HepG2 (cell line): ENCODE measurements around the gene ZACN. TPM values are rescaled to one million over a fixed set of nuclear protein-coding genes. Genes with fewer than 3 reads are reported as not detected.

Experiments used
- MLX ChIP-seq: IDR thresholded peaks from 2 replicates; pipeline ENCODE4 v1.6.1; 2016
- MTA1 ChIP-seq: sonication (generic); formaldehyde crosslinking; IDR thresholded peaks from 2 replicates; pipeline ENCODE4 v1.4.0; 2020; ENCODE audit warnings: missing genetic modification reagents, mild to moderate bottlenecking, borderline replicate concordance
- PBX2 ChIP-seq: IDR thresholded peaks from 2 replicates; pipeline ENCODE4 v1.6.1; 2016; ENCODE audit warnings: control low read depth
- PITX1 ChIP-seq: sonication (generic); formaldehyde crosslinking; IDR thresholded peaks from 2 replicates; pipeline ENCODE4 v1.5.1; 2020; ENCODE audit warnings: mild to moderate bottlenecking, missing genetic modification reagents
- RXRA ChIP-seq: sonication (generic); formaldehyde crosslinking; IDR thresholded peaks from 2 replicates; pipeline ENCODE4 v1.5.1; 2020; ENCODE audit warnings: missing genetic modification reagents
- THAP9 ChIP-seq: sonication (generic); formaldehyde crosslinking; IDR thresholded peaks from 2 replicates; pipeline ENCODE4; 2020; ENCODE audit warnings: missing genetic modification reagents, mild to moderate bottlenecking, borderline replicate concordance
- UBTF ChIP-seq: sonication (generic); formaldehyde crosslinking; IDR thresholded peaks from 2 replicates; pipeline ENCODE4 v1.4.0; 2020; ENCODE audit warnings: mild to moderate bottlenecking, missing genetic modification reagents
- ZMAT3 ChIP-seq: sonication (generic); formaldehyde crosslinking; conservative IDR thresholded peaks from 2 replicates; pipeline ENCODE4 v1.7.0; 2021; ENCODE audit warnings: missing genetic modification reagents
- ZNF263 ChIP-seq: sonication (generic); formaldehyde crosslinking; IDR thresholded peaks from 2 replicates; pipeline ENCODE4 v1.4.0; 2020; ENCODE audit warnings: missing genetic modification reagents
- ZNF543 ChIP-seq: sonication (generic); formaldehyde crosslinking; IDR thresholded peaks from 2 replicates; pipeline ENCODE4 v1.4.0; 2020; ENCODE audit warnings: mild to moderate bottlenecking, missing genetic modification reagents
- ZNF710 ChIP-seq: sonication (generic); formaldehyde crosslinking; IDR thresholded peaks from 2 replicates; pipeline ENCODE4 v1.5.0; 2020; ENCODE audit warnings: mild to moderate bottlenecking, missing genetic modification reagents, borderline replicate concordance
- ZNF776 ChIP-seq: sonication (generic); formaldehyde crosslinking; IDR thresholded peaks from 2 replicates; pipeline ENCODE4 v1.4.0; 2020; ENCODE audit warnings: mild to moderate bottlenecking, missing genetic modification reagents
- ZSCAN25 ChIP-seq: sonication (generic); formaldehyde crosslinking; IDR thresholded peaks from 2 replicates; pipeline ENCODE4 v1.8.0; 2022; ENCODE audit warnings: mild to moderate bottlenecking, missing genetic modification reagents
- polyA plus RNA-seq, 8 experiments: library from polyadenylated mRNA; depleted of rRNA in 3 of 8; stranded (reverse) in 7 of 8; unstranded in 1 of 8; fragments of >200 nt; fragmentation: Illumina TruSeq in 4 of 8; extraction: Trizol in 4 of 8; gene quantifications; 2 replicates each; pipeline versions ENCODE4 v1.2.1 to v1.2.3, GENCODE V29; 2011 to 2016; ENCODE audit warnings: low read depth in 4 of 8, missing spikeins in 1 of 8, mixed read lengths in 1 of 8; ENCODE audit not compliant: insufficient read depth in 1 of 8
- total RNA-seq, 5 experiments: library from RNA; depleted of rRNA; stranded (reverse); fragments of >200 nt; fragmentation: Illumina TruSeq; extraction: Trizol; gene quantifications; 2 replicates each; pipeline ENCODE4 v1.2.3, GENCODE V29; 2016; ENCODE audit warnings: low read depth in 1 of 5

ZACN gene
- total and polyA plus RNA-seq, 2 of the 13 experiments (the other 11 are each of a cell fraction or from before 2014, with no cell fraction given), result 0.11 to 0.15 TPM

- TF ChIP-seq THAP9 (CRISPR knock-in tag), result peak; percentile 21; the same call in 1 of the 2 replicates
- TF ChIP-seq ZSCAN25 (CRISPR knock-in tag), result peak; percentile 34; the same call in 1 of the 2 replicates
- peak; percentile 90 for TF ChIP-seq ZNF263
- TF ChIP-seq ZNF543 (CRISPR knock-in tag), result peak; percentile 8; the same call in 1 of the 2 replicates
- no peak for TF ChIP-seq PBX2 (CRISPR knock-in tag)
- no peak for TF ChIP-seq ZMAT3 (CRISPR knock-in tag)
- TF ChIP-seq ZNF710 (CRISPR knock-in tag), result peak; percentile 60; the same call in 1 of the 2 replicates
- TF ChIP-seq MTA1 (CRISPR knock-in tag), result 0 out of 2 replicates have a peak, but pooled peaks have one; percentile 65
- TF ChIP-seq ZNF776 (CRISPR knock-in tag), result peak; percentile 78
- peak; percentile 15; the same call in 1 of the 2 replicates for TF ChIP-seq RXRA (CRISPR knock-in tag)
- peak; percentile 67 for TF ChIP-seq UBTF
- no peak for TF ChIP-seq MLX (CRISPR knock-in tag)
- TF ChIP-seq PITX1 (CRISPR knock-in tag), result 0 out of 2 replicates have a peak, but pooled peaks have one; percentile 35
These were observed 4.3 kb upstream of the ZACN start, which contains the start of gene GALR2 (continued) for GRCh38 chr17:76074390-76075363.
